ENCODE data around the gene SLC6A18.
"Not testable (repeated sequence)": the region's sequence is repeated elsewhere in the genome, so short reads cannot be mapped to it uniquely, and the experiment has no call there.

DNA sequence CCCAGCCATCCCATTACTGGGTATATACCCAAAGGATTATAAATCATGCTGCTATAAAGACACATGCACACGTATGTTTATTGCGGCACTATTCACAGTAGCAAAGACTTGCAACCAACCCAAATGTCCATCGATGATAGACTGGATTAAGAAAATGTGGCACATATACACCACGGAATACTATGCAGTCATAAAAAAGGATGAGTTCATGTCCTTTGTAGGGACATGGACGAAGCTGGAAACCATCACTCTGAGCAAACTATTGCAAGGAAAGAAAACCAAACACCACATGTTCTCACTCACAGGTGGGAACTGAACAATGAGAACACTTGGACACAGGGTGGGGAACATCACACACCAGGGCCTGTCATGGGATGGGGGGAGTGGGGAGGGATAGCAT, 42.3 kb downstream of the SLC6A18 start:
- TF ChIP-seq, protein P1, sequence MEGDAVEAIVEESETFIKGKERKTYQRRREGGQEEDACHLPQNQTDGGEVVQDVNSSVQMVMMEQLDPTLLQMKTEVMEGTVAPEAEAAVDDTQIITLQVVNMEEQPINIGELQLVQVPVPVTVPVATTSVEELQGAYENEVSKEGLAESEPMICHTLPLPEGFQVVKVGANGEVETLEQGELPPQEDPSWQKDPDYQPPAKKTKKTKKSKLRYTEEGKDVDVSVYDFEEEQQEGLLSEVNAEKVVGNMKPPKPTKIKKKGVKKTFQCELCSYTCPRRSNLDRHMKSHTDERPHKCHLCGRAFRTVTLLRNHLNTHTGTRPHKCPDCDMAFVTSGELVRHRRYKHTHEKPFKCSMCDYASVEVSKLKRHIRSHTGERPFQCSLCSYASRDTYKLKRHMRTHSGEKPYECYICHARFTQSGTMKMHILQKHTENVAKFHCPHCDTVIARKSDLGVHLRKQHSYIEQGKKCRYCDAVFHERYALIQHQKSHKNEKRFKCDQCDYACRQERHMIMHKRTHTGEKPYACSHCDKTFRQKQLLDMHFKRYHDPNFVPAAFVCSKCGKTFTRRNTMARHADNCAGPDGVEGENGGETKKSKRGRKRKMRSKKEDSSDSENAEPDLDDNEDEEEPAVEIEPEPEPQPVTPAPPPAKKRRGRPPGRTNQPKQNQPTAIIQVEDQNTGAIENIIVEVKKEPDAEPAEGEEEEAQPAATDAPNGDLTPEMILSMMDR (tag by site-specific recombination; IDR thresholded peaks at IDR 0.05), result not testable (repeated sequence)
- TF ChIP-seq, protein P2, sequence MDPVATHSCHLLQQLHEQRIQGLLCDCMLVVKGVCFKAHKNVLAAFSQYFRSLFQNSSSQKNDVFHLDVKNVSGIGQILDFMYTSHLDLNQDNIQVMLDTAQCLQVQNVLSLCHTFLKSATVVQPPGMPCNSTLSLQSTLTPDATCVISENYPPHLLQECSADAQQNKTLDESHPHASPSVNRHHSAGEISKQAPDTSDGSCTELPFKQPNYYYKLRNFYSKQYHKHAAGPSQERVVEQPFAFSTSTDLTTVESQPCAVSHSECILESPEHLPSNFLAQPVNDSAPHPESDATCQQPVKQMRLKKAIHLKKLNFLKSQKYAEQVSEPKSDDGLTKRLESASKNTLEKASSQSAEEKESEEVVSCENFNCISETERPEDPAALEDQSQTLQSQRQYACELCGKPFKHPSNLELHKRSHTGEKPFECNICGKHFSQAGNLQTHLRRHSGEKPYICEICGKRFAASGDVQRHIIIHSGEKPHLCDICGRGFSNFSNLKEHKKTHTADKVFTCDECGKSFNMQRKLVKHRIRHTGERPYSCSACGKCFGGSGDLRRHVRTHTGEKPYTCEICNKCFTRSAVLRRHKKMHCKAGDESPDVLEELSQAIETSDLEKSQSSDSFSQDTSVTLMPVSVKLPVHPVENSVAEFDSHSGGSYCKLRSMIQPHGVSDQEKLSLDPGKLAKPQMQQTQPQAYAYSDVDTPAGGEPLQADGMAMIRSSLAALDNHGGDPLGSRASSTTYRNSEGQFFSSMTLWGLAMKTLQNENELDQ (tag by site-specific recombination; IDR thresholded peaks at IDR 0.05; ENCODE audit: low read depth), result not testable (repeated sequence)
- TF ChIP-seq, protein P3, sequence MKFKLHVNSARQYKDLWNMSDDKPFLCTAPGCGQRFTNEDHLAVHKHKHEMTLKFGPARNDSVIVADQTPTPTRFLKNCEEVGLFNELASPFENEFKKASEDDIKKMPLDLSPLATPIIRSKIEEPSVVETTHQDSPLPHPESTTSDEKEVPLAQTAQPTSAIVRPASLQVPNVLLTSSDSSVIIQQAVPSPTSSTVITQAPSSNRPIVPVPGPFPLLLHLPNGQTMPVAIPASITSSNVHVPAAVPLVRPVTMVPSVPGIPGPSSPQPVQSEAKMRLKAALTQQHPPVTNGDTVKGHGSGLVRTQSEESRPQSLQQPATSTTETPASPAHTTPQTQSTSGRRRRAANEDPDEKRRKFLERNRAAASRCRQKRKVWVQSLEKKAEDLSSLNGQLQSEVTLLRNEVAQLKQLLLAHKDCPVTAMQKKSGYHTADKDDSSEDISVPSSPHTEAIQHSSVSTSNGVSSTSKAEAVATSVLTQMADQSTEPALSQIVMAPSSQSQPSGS (tag by site-specific recombination; IDR thresholded peaks at IDR 0.05; ENCODE audit: low read depth), result not testable (repeated sequence)
- TF ChIP-seq KLF16 (tag by site-specific recombination; IDR thresholded peaks at IDR 0.05); PRDM1 (tag by site-specific recombination; IDR thresholded peaks at IDR 0.05); SP7 (tag by site-specific recombination; IDR thresholded peaks at IDR 0.05); ZNF175 (tag by site-specific recombination; IDR thresholded peaks at IDR 0.05); ZBTB8A (tag by site-specific recombination; IDR thresholded peaks at IDR 0.05); TCF7L2 (IDR thresholded peaks at IDR 0.05; ENCODE audit: borderline replicate concordance, low read depth, low read length): not testable (repeated sequence)
- TF ChIP-seq, protein P4, sequence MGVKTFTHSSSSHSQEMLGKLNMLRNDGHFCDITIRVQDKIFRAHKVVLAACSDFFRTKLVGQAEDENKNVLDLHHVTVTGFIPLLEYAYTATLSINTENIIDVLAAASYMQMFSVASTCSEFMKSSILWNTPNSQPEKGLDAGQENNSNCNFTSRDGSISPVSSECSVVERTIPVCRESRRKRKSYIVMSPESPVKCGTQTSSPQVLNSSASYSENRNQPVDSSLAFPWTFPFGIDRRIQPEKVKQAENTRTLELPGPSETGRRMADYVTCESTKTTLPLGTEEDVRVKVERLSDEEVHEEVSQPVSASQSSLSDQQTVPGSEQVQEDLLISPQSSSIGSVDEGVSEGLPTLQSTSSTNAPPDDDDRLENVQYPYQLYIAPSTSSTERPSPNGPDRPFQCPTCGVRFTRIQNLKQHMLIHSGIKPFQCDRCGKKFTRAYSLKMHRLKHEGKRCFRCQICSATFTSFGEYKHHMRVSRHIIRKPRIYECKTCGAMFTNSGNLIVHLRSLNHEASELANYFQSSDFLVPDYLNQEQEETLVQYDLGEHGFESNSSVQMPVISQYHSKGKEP (tag by site-specific recombination; IDR thresholded peaks at IDR 0.05), result not testable (repeated sequence)
- TF ChIP-seq, protein P5, sequence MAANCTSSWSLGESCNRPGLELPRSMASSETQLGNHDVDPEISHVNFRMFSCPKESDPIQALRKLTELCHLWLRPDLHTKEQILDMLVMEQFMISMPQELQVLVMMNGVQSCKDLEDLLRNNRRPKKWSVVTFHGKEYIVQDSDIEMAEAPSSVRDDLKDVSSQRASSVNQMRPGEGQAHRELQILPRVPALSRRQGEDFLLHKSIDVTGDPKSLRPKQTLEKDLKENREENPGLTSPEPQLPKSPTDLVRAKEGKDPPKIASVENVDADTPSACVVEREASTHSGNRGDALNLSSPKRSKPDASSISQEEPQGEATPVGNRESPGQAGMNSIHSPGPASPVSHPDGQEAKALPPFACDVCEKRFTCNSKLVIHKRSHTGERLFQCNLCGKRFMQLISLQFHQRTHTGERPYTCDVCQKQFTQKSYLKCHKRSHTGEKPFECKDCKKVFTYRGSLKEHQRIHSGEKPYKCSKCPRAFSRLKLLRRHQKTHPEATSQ (tag by site-specific recombination; IDR thresholded peaks at IDR 0.05), result not testable (repeated sequence)
- TF ChIP-seq, protein P6, sequence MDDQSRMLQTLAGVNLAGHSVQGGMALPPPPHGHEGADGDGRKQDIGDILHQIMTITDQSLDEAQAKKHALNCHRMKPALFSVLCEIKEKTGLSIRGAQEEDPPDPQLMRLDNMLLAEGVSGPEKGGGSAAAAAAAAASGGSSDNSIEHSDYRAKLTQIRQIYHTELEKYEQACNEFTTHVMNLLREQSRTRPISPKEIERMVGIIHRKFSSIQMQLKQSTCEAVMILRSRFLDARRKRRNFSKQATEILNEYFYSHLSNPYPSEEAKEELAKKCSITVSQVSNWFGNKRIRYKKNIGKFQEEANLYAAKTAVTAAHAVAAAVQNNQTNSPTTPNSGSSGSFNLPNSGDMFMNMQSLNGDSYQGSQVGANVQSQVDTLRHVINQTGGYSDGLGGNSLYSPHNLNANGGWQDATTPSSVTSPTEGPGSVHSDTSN (CRISPR knock-in tag; IDR thresholded peaks at IDR 0.05), result not testable (repeated sequence)
